ENCODE results near the gene URB1.
A peak's percentile ranks its signal among the peaks of the same experiment; 100 is the strongest.

The URB1 gene, protein sequence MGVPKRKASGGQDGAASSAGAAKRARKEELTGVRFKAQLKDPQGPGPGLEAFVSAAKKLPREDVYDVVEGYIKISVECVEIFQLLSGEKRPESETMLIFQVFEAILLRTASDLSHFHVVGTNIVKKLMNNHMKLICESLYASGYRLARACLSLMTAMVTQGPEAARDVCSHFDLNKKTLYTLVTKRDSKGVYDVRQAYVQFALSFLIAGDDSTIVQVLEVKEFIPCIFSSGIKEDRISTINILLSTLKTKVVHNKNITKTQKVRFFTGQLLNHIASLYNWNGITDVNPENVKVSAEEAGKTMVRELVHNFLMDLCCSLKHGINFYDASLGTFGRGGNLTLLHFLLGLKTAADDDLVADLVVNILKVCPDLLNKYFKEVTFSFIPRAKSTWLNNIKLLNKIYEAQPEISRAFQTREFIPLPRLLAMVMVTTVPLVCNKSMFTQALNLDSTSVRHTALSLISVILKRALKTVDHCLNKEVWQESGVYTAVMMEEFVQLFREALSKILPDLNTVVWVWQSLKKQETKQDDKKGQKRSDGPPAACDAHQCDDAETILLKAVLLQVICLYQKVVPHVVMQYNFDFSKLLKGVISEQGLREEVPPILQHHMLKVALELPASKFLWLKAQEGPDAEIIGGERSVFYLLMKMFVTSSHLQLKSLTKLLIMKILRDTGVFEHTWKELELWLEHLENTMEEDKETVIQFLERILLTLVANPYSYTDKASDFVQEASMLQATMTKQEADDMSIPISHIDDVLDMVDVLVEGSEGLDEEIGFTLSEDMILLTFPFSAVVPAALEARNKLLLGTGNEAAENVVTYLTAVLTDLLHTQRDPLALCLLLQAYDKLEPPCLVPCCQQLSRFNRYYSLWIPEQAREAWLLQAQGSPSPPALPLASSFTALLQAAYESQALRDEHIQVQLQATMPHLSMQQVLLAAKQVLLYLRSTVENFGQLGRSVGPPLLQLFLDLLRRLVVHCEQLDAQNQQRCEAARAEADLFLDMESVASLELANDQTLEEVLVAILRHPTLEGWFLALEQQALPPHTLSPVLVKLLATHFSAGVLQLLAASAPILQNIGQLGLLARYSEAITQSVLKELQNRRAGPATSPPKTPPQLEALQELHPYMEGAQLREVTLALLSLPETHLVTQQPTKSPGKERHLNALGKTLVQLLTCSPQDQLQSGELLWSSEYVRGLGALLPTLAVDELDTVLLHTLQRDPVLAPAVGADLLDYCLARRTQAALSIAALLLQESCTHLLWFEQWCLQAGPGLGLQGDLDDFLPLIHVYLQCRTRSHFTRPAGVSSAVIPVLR (N-terminal part only)

DNA sequence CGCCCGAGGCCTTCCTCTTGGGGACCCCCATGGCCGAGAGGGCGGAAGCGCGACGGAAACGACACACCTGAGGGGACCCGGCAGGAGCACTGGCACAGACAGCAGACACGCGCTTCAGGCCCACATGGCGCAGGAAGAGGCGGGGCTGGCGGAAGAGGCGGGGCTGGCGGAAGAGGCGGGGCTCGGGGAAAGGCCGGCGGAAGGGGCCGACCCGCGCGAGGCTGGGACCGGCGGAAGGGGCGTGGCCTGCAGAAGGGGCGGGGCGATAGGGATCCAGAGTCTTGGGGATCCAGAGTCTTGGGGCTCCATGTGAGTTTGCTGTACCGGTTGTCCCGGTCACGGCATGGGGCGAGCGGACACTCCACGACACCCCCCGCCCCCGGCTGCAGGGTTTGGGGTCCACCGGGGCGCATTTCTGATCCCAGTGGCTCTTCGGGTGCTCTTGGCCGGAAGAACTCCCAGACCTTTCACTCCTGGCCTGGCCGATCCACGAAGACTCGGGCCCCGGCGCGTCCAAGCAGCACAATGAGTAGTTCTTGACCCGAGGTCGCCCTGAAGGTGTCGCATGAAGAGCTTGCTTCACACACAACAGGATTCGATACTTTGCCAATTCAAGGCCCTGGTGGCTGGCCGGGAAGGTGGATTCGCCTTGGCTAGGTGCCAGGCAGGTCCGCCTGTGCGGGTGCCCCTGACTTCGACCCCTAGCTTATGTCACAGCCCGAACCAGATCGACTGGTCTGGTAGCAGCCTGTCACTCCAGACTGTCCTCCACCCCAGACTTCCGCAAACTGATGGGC is at the start of gene URB1:
Gene URB1 (minus strand): TSS at position 133 of the 797 bp plus-strand sequence. CDS start 102 bp downstream, at position 31.
- DNase-seq: peak; percentile 62

DNA sequence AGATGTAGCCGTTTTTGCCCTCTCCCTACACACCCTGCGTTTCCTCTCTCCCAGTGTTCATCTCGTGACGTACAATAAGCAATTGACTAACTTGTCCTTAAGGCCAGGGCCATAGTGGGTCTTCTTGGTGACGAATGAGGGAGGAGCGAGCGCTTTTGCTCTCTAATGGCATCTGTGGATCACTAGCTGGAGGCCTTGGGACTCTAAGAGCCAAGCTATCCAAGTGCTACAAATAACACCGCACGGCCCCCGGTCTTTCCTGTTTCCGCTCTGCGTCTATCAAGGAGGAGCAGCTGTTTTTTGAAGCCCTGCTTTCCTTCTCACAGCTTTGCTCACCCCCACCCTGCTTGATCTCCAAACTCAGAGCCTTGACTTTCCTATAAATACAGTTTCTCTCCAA is 44.9 kb upstream of the URB1 start:
- no peak for DNase-seq

DNA sequence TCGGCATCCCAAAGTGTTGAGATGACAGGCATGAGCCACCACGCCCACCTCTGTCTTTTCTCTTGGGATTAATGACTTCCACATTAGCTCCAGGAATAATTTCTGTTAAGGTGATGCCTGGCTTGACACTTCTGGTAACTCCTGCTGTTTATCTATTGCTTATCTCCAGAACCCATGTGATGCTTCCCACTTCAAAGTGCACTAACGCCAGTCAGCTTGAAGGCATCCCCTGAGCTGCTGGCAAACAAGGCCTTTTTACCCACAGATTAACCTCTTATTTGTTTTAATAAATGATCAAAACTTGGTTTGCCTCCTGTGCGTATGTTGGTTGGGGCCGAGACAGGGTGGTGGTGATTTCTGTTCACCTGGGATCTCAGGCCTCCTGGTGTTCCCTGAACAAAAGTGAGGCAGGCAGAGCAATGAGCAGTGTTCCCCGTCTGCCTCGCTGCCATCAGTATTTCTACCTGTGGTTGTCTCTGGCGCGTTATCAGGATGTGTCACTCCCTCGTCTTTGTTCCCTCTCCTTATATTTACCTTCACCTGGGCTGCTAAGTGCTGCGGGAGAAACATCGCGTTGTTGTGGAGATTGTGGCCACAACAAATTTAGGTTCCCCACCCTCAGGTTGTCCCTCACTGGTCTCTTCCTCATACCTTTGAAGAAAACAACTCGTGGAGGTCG is 40.3 kb upstream of the URB1 start:
- DNase-seq: peak; percentile 85

DNA sequence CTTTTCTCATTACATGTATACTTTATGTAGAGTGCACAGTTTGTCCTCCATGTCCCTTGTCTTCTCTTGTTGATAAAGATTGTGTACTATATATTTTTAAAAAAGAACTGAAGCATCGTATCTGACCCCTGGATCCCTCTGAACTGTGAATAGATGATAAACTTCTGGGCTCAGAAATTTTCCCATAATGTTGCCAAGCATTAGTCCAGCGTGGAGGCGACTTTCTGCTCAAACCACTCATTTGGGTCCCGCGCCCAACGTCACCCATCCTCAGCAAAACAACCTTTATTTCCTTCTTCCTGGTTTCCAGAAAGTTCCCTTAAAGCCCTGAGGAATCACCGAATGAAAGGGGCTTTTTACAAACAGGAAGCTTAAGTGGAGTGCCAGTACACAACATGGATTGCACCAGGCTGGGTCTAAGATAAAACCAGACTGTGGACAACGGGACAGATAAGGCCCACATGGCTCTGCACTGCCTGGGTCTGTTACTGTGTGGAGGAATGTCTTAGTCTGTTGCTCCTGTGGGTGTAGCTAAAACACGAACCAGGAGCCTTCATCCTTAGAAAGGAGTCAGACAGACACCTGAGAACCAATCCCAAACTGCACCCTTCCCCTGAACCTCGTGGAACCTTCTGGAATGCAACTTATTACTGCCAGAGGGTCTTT is 35.3 kb upstream of the URB1 start:
- no peak for DNase-seq

DNA sequence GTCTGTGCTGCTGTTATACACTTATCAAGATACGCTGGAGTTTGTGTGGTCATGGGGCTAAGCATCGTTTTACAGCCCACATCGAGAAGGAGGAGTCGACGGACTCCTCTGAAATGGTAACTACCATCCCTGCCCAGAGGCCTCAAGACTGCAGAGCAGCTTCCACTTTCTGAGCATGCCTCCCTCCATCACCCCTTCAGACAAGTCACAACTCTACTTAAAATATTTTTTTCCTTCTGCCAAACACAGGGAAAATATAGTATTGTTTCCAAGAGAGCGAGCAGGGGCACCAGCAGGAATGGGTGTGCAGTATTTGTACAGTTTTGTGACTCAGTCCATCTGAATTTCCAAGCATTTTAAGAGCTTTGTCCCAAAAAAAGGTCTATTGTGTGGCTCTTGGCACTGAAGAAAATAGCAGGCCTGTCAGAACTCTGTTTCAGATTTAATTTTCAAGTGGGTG is 33.8 kb upstream of the URB1 start:
- DNase-seq: no peak

DNA sequence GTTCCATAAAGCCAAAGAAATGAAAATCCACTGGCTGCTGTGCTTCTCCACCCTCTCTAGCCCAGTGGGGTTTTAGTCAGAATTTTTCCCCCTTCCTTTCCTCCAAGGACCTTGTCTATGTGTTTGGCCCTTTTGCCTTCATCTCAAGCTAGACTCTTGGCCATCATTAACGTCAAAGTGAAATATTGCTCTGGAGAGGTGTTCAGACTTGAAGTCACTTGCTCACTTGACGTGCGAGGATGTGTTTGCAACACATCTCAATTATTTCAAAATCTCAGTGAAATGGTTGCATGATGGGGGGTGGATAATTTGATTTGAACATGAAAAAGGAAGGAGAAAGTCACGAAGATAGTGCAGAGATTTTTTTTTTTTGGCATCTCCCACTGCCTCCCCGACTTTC is 33.3 kb upstream of the URB1 start:
- no peak for DNase-seq

DNA sequence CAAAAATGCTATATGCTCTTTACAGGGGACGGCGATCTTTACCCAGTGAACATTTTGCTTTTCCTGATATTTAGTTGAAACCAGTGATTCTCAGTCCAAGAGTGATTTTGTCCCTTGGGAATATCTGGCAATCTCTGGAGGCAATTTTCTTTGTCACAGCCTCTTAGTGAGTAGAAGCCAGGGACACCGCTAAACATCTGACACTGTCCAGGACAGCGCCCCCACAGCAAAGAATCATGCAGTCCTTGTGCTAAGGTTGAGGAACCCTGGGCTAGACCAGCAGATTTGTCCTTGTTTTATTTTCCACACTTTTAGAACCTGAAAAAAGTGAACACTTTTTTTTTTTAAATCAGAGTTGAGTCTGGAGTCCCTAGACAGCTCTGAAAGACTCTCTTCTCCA is 32.8 kb upstream of the URB1 start:
- no peak for DNase-seq

DNA sequence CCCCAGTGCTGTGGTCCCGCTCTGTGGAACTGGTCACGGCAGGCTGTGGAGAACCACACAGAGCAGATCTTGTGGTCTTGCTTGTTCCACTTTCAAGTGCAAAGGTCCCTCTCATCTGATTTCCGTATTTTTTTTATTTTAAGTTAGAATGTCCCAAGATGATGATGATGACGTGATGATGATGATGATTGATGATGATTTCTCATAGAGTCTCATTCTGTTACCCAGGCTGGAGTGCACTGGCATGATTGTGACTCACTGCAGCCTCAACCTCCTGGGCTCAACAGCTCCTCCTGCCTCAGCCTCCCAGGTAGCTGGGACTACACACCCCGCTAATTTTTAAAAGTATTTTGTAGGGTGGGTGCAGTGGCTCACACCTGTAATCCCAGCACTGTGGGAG is 31.9 kb upstream of the URB1 start:
- peak; percentile 45 for DNase-seq

DNA sequence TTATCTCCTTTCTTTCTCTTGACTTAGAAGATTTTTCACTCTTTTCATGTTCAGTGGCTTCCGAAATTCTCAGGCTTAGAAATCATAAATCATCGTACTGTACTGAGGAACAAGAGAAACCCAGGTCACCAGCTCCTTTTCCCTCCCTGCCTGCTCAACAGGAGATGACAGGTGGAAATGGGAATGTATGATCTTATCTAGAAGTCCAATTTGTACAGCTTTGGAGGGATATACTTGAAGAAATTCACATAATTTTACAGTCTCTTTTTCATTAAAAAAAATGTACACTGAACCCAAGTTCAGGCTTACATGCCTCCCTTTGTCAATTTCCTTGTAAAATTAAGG is 31.4 kb upstream of the URB1 start:
- DNase-seq: peak; percentile 19

DNA sequence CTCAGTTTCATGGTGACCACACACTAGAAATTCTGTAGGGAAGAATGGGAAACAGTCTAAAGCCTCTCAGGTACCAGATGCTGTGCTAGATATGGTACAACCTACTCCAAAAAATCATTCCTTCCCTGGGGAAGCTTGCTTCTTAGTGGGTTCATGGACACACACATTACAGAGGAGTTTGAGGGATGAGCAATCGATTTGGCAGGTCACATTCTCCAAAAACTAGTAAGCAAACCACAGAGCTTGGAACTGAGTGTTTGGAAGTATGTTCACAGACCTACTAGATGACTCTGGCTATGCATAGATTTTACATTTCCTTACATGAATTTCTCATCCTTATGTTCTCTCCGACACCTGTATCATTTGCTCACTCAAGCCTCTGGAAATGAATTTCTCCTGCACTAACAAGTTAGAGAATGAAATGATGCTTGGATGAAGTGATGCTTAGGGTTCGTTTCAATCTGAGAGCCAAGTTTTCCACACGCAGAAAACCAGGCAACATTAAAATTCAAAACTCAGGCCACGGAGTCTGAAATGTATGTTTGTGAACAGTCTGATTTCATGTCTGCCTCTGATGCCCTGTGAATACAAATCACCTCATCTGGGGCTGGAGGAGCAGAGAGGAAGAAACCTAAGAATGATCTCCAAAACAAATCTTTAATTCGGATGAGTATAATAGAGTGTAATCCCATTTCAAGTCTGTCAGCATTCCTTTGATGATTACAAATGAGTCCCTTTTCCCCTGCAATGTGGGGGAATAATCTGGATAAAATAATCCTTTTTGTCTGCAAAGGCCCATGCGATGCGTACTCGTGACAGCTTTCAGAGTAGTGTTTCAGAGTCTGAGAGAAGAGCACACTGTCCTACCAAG is 30.7 kb upstream of the URB1 start:
- peak; percentile 72 for DNase-seq

DNA sequence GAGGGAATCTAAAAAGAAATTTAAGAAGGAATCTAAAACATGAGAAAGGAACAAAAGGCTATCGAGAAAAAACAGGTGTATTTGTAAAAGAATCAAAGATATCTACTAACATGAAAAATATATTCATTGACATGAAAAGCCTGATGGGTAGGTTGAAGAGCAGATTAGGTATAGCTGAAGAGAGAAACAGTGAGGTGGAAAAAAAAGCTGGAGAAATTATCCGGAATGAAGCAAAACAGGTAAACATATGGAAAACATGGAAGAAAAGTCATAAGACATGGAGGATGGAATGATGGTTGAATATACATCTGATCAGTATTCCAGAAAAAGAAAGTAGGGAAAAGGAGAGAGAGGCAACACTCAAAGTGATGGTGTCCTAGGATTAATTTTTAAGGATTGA is 29.3 kb upstream of the URB1 start:
- no peak for DNase-seq

DNA sequence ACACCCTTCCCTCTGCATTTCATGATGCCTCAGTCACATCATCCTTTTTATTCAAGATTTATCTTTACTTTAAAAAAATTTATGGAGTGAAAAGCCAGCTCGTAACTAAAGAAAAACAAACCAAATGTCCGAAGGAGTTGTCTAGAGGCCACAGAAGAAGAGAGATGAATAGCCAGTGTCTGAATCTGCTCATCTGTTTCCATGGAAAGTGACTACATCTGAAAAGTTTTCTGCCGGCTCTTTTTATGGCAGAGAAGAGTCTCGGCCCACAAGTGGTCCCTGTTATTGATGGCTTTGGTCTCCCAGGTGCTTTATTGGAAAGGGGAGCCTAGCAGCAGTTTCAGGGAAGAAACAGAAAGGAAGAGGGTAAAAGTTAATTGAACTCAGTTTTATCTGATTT is 25.3 kb upstream of the URB1 start:
- DNase-seq: no peak

DNA sequence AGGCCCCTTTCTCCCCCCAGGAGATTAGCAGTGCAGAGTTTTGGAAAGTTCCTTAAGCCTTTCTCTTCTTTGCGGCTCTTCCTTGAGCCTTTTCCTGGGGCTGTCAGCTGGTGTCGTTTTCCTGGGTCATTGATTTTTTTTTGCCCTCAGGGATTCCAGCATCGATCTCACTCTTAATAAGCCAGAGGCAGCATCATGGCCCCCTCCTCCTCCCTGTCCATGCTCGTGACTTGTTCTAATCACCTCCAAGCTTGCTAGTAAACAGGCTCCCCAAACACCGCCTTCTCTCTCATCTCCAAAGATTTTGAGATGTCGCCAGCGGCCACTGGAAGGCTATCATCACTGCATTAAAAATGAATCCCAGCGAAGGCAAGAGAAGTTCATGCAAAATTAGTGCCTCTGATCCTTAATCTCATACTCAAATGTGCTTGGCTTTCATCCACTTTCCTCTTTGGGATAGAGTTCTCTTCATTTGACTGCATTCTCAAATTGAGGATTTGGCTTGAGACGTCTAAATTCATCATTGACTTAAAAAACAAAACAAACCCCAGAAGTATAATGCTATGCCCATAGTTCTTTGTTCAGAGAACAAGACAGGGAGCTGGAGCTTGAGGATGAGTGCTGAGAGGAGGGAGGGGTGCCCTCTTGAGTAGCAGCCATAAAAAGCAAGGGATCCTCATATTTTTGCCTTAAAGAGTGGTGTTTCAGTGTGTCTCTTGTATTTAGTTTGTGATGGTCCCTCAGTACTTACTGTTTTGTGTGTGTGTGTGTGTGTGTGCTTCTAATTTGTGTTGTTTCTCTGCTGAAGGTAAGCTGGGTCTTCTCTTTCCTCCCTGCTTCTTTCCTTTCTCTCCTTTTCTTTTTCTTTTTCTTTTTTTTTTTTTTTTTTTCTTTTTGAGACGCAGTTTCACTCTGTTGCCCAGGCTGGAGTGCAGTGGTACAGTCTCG is 22.9 kb upstream of the URB1 start:
- no peak for DNase-seq

DNA sequence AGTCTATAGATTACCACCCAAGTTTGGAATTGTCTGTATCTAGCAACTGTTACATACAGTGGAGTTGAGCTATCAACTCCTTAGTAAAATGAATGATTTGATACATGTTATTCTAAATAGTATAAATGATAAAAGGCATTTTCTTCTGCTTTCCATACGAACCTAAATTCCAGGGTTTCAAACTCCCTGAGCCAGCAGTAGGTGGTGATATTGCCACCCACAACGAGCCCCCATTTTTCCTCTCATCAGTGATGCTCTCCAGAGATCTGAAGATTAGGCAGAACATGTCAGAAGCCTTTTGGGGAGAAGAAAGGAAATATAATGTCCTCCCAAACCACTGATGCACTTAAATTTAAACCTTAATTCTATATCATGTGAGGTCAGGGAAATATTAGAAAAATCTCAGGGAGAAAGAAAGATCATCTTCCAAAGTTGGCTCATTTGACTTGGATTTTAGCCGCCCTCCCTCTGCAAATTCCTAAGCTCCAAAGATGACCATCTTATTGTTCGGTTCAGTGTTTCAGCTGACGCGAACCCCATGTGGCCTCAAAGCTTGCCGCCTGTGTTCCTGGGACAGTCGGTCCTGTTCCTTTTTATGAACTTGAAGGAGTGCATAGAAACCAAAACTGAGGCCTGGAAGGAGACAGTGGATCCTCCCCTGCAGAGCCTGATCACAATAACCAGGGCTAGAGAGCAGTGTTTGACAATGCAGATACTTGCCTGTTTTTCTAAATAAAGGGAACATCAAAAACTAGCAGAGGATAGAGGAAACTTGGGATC is 22.0 kb upstream of the URB1 start:
- DNase-seq: no peak

DNA sequence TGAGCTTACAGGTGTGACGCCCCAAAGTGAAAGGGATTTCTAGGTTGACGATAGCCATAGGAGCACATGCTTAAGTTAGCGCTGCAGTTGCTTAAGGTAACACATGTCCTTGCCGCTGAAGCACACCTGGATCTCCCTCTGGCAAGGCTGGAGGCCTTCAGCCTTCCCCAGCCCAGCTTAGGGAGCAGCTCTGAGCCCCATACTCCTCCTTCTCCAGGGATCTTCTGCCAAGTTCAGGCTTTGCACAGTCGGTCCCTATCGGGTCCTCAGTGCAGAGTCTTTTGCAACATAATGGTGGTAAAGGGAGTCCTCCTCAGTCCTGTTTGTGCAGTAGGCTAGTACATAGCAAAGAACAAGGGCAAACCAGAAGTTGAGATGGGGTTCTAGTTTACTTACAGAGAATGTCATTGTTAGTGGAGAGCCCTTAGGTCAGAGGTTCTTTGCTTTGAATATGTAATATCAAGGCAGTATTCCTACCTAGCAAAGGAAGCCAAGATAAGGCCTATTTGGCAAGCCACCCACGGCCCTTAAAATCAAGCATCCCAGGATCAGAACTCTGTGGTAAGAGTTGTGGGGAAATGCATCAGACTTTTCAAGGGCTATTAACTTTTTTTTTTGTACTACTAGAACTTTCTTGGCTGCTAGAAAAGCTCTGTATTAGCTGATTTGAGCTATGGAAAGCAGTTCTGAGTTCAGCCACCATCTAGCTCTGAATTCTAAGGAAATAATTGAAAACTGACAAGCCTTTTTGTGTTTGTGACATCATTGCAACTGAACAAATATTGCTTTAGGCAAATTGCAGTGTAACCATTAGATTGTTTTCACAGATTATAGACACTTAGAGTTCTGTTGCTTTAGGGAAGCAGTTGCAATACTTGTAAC is 21.1 kb upstream of the URB1 start:
- peak; percentile 33 for DNase-seq

DNA sequence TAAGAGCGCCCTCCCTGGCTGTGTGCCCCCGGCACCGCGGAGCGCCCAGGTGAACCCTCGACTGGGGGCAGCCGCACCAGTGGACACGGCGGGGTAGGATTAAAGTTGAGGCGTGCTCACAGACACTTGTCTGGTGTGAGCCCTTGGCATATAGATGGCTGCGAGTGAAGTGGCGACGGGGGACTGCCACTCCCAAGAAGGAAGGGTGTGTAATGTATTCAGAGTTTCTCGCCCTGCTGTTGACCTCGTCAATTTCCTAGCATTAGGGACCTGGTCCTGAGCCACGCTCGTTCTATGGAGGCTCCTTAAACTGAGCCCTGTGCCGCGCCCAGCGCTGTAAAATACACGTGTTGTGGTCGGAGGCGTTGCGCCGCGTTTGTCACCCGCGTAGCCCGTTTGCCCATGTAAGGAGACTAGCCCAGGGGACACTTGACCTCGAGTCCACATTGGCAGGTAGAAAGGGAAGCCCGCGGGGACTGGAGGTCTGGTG is 20.2 kb upstream of the URB1 start:
- no peak for DNase-seq
